Gastrocnemius medialis (tissue), 4 donors: Measurements from ENCODE around the gene CIB2.

Source experiments
- POLR2A ChIP-seq, 2 donors: fragments of 450-650 bp; IDR thresholded peaks; one replicate each; pipeline ENCODE4 v1.6.1; 2017; ENCODE audit warnings: antibody characterized with exemption in 2 of 2, mild to moderate bottlenecking in 2 of 2, moderate library complexity in 2 of 2
- TF ChIP-seq, protein P1 (sequence below), 5 experiments: fragments of 450-650 bp in 3 of 5; fragments of 200-600 bp in 2 of 5; sonication (generic) in 2 of 5; IDR thresholded peaks in 4 of 5; conservative IDR thresholded peaks in 1 of 5; 1 replicate in 4 of 5; 2 replicates in 1 of 5; pipeline ENCODE4 v1.5.1; 2016 to 2019; ENCODE audit warnings: antibody characterized with exemption in 5 of 5, mild to moderate bottlenecking in 3 of 5, moderate library complexity in 3 of 5

DNA sequence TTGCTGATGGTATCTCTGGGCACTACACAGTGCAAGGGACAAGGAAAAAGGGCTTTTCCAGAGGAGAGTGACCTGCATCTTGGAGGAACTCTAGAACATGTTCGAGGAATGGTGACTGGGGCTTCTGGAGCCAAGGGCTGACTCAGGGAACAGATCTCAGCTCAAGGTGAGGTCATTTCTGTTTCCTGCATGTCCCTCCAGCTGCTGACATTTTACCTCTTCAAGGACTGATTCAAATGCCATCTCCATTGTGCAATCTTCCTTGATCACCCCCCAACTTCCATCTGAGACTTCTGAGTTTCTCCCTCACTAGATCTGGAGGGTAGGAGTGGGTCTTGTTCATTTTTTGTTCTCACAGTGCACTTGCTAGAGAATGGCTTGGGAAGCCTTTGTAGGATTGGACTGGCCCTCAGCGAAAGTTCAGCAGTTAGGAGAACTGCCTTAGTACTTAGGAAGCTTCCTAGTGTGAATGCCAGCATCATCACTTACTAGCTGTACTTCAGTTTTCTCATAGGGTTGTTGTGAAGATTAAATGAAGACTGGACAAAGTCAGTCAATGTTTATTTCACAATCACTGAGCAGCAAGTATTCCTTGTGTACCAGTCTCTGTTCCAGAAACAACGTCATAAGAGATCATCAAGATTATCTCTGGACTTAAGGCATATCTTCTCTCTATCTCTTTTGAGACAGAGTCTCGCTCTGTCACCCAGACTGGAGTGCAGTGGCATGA is 15.3 kb upstream of the CIB2 start:
- TF ChIP-seq, protein P1, sequence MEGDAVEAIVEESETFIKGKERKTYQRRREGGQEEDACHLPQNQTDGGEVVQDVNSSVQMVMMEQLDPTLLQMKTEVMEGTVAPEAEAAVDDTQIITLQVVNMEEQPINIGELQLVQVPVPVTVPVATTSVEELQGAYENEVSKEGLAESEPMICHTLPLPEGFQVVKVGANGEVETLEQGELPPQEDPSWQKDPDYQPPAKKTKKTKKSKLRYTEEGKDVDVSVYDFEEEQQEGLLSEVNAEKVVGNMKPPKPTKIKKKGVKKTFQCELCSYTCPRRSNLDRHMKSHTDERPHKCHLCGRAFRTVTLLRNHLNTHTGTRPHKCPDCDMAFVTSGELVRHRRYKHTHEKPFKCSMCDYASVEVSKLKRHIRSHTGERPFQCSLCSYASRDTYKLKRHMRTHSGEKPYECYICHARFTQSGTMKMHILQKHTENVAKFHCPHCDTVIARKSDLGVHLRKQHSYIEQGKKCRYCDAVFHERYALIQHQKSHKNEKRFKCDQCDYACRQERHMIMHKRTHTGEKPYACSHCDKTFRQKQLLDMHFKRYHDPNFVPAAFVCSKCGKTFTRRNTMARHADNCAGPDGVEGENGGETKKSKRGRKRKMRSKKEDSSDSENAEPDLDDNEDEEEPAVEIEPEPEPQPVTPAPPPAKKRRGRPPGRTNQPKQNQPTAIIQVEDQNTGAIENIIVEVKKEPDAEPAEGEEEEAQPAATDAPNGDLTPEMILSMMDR (IDR thresholded peaks at IDR 0.05 in 4 of 5, conservative IDR thresholded peaks at IDR 0.05 in 1 of 5): no peak
- TF ChIP-seq POLR2A (IDR thresholded peaks at IDR 0.05): no peak
